ENCODE data around the gene MYL1.

MYL1 gene

GRCh38 chr2:210302326-210302725 lies 12.6 kb downstream of the MYL1 start:
- Histone ChIP-seq H3K4me3 (no peak overlapping the region), H3K27ac (no peak overlapping the region)
- no peak for TF ChIP-seq CTCF (IDR thresholded peaks at IDR 0.05)
- no peak for DNase-seq (ENCODE audit: low spot score)

GRCh38 chr2:210299866-210300373 lies 15.1 kb downstream of the MYL1 start:
- no peak for DNase-seq (ENCODE audit: low spot score)
- Histone ChIP-seq H3K27ac (no peak overlapping the region), H3K4me3 (no peak overlapping the region)
- no peak for TF ChIP-seq CTCF (IDR thresholded peaks at IDR 0.05)

GRCh38 chr2:210288408-210288807 lies 26.6 kb downstream of the MYL1 start:
- no peak overlapping the region for H3K4me3 ChIP-seq
- no peak for TF ChIP-seq CTCF (IDR thresholded peaks at IDR 0.05)
- DNase-seq (ENCODE audit: low spot score) = no peak
- no peak overlapping the region for H3K27ac ChIP-seq

DNA sequence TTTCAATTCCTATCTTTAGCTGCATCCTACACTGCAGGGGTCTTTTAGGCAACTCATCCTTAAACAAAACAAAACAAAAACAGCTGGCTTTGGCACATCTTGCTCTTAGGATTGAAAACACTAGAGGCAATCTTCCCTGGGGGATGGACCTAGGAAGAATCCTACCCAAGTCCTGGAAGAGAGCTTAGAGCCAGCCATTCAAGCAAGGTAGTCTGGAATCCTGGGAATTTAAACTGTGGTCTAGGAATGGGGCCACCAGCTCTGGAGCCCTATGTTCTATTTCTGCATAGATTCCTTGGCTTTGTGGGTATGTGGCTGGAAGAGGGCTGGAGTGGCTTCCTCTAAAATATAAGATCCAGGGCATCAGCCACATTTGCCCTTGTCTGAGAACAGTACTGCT lies 27.7 kb downstream of the MYL1 start:
- H3K27ac ChIP-seq = no peak overlapping the region
- no peak for TF ChIP-seq CTCF (IDR thresholded peaks at IDR 0.05)
- no peak for DNase-seq (ENCODE audit: low spot score)
- no peak overlapping the region for H3K4me3 ChIP-seq

GRCh38 chr2:210286123-210286680 lies 28.8 kb downstream of the MYL1 start:
- Histone ChIP-seq H3K27ac (no peak overlapping the region), H3K4me3 (no peak overlapping the region)
- TF ChIP-seq CTCF (IDR thresholded peaks at IDR 0.05) = no peak
- DNase-seq (ENCODE audit: low spot score) = no peak

- TF ChIP-seq CTCF (IDR thresholded peaks at IDR 0.05) = no peak
- no peak for DNase-seq (ENCODE audit: low spot score)
- Histone ChIP-seq H3K27ac (no peak overlapping the region), H3K4me3 (no peak overlapping the region)
Measured at GRCh38 chr2:210277133-210277532, 37.8 kb downstream of the MYL1 start.

- TF ChIP-seq CTCF (IDR thresholded peaks at IDR 0.05) = no peak
- H3K4me3 ChIP-seq = no peak overlapping the region
- DNase-seq (ENCODE audit: low spot score) = no peak
- no peak overlapping the region for H3K27ac ChIP-seq
Measured at GRCh38 chr2:210271300-210271699, 43.7 kb downstream of the MYL1 start.
